Lower lobe of right lung (tissue), 2 donors: Measurements from ENCODE around the gene MYRIP. TPM values are rescaled to one million over a fixed set of nuclear protein-coding genes. Genes with fewer than 3 reads are reported as not detected.

Source experiments
- ATAC-seq, 2 donors: fragments of 200-7000 bp; cut with Tn5 transposase; one replicate each; pipeline ENCODE4 v1.9.1; 2020 to 2022; ENCODE audit warnings: mild to moderate bottlenecking in 2 of 2, moderate library complexity in 2 of 2
- DNase-seq: peaks from one replicate; pipeline ENCODE4 v3.0.0-alpha.2; 2020
- H3K27ac ChIP-seq: fragments of 200-600 bp; one replicate; pipeline ENCODE4 v1.8.0; 2022
- H3K27me3 ChIP-seq: fragments of 200-600 bp; one replicate; pipeline ENCODE4 v1.8.0; 2022; ENCODE audit warnings: low read depth
- H3K36me3 ChIP-seq: fragments of 200-600 bp; one replicate; pipeline ENCODE4 v1.8.0; 2022; ENCODE audit warnings: mild to moderate bottlenecking
- H3K4me1 ChIP-seq: fragments of 200-600 bp; one replicate; pipeline ENCODE4 v1.8.0; 2022
- H3K4me3 ChIP-seq: fragments of 200-600 bp; one replicate; pipeline ENCODE4 v1.8.0; 2022; ENCODE audit warnings: mild to moderate bottlenecking
- H3K9me3 ChIP-seq: fragments of 200-600 bp; one replicate; pipeline ENCODE4 v1.8.0; 2022
- intact Hi-C: fragments of 100-400 bp; cut with DNase I; formaldehyde crosslinking; loops from one replicate; pipeline ENCODE4 v1.11.0; 2022
- total RNA-seq: library from RNA; stranded (reverse); fragmentation: NEBNext Ultra II Directional; extraction: Animal tissue kit (Norgen Biotek cat#: 25700); gene quantifications from one replicate; pipeline ENCODE4 v1.2.1, GENCODE V29; 2021
- TF ChIP-seq, protein P1 (sequence below): fragments of 200-600 bp; IDR thresholded peaks from one replicate; pipeline ENCODE4 v1.8.0; 2022; ENCODE audit warnings: antibody characterized with exemption, mild to moderate bottlenecking
- donor health status: DM: no; HTN: yes; CAD: no; lungs with severe emphysema.

MYRIP gene
- total RNA-seq, 1 donor from 2014 or later: 1.8 TPM

DNA sequence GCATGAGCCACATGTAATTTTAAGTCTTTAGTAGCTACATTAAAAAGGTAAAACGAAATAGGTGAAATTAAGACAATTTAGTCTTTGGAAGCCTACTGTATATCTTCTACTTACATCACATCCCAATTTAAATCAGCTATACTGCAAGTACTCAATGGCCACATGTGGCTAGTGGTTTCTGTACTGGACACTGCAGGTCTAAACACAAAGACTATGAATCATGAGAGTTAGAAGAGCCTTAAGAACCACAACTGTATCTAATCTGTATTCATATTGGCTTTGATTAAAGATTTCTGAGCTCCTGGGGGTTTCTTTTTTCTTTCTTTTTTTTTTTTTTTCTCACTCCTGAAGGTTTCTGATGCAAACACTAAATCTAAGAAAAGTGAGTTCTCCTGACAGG lies 497.8 kb downstream of the MYRIP start:
- TF ChIP-seq, protein P1, sequence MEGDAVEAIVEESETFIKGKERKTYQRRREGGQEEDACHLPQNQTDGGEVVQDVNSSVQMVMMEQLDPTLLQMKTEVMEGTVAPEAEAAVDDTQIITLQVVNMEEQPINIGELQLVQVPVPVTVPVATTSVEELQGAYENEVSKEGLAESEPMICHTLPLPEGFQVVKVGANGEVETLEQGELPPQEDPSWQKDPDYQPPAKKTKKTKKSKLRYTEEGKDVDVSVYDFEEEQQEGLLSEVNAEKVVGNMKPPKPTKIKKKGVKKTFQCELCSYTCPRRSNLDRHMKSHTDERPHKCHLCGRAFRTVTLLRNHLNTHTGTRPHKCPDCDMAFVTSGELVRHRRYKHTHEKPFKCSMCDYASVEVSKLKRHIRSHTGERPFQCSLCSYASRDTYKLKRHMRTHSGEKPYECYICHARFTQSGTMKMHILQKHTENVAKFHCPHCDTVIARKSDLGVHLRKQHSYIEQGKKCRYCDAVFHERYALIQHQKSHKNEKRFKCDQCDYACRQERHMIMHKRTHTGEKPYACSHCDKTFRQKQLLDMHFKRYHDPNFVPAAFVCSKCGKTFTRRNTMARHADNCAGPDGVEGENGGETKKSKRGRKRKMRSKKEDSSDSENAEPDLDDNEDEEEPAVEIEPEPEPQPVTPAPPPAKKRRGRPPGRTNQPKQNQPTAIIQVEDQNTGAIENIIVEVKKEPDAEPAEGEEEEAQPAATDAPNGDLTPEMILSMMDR: no peak
- Histone ChIP-seq H3K9me3 (no peaks in the 10 kb centered on the region), H3K4me3 (no peak overlapping the region), H3K27ac (no peak overlapping the region), H3K4me1 (peaks cover 18% of the 10 kb centered on the region), H3K27me3 (no peaks in the 10 kb centered on the region), H3K36me3 (peaks cover 12% of the 10 kb centered on the region)
- intact Hi-C loops: no loop called here
- DNase-seq: no peak
- no peak for ATAC-seq

DNA sequence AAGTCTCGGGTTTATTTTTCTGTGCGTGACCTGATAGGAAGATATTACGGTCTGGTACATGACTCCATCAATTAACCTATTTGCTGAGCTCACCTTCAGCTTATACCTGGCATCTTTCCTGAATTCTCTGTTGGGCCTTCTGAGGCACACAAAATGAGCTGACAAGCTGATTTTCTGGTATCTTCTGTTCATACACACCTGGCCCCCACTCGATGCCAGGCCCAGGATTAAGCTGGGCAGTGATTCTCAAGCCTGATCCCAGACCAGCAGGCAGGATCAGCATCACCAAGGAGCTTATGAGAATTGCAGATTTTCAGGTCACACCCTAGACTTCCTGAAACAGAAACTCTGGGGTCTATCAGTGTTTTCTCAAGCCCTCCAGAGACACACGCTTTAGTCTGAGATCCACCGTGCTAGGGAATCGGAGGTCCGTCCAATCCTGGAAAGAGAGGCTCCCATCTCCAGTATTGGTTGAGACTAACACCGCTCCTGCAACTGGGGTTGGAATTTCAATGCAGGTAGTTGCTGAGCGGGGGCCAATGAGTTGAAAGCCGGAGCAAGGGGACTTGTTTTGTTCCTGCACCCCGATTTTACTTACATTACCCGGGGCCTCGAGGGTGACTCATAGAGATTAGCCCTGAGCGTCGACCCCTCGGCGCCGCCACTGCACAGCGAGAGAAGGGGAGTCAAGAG lies 499.5 kb downstream of the MYRIP start:
- H3K36me3 ChIP-seq: peaks cover 29% of the 10 kb centered on the region
- no peaks in the 10 kb centered on the region for H3K9me3 ChIP-seq
- peaks cover 25% of the 10 kb centered on the region for H3K4me1 ChIP-seq
- intact Hi-C loops: no loop called here
- DNase-seq: no peak
- H3K27me3 ChIP-seq: no peaks in the 10 kb centered on the region
- TF ChIP-seq, protein P1: no peak
- H3K27ac ChIP-seq: peak overlapping the region; percentile 97
- peak overlapping the region; percentile 79 for H3K4me3 ChIP-seq
- ATAC-seq: no peak

DNA sequence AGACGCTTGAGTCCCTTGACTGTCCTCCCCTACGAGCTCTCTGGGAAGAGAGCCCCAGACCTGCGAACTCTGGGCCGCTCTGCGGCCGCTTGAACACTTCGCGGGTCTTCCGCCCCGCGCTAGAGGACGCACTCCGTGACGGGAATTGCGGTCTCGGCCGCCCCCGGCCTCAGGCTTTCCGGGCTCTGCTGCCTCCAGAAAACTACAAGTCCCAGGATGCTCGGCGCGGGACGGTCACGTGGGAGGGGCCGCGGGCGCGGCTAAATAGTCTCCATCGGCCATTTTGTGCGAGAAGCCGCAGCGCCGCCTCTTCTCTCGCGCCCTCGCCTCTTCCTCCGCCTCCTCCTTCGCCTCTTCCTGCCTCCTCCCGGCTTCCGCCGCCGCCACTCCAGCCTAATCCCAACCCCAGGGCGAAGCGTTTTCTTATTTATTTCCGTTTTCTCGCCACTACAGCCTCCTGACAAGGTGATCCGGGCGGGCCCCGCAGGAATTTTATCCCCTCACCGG lies 500.1 kb downstream of the MYRIP start, which contains the start of gene EIF1B:
TSS of gene EIF1B (plus strand) at position 290 of the 507 bp plus-strand sequence. CDS start 235 bp downstream, outside the sequence.
- intact Hi-C loops: no loop called here
- Histone ChIP-seq H3K4me1 (peaks cover 25% of the 10 kb centered on the region), H3K27me3 (no peaks in the 10 kb centered on the region), H3K9me3 (no peaks in the 10 kb centered on the region), H3K36me3 (peaks cover 35% of the 10 kb centered on the region), H3K4me3 (peak within 1 kb of the TSS; percentile 79), H3K27ac (peak within 1 kb of the TSS; percentile 97)
- DNase-seq (peak; percentile 99), ATAC-seq (peak; percentile 98 to 99)
- TF ChIP-seq, protein P1: peak; percentile 90
